GM10266 (cell line): ENCODE results near the gene NUP210.

Experiments
- DNase-seq: peaks from one replicate; pipeline ENCODE4 v3.0.0; 2012; ENCODE audit errors: extremely low spot score
- TF ChIP-seq, protein P1 (sequence below): IDR thresholded peaks from 2 replicates; pipeline ENCODE4 v1.5.1; 2012; ENCODE audit warnings: mild to moderate bottlenecking, low read depth; ENCODE audit not compliant: control insufficient read depth, insufficient read depth; ENCODE audit errors: missing control alignments

NUP210 gene

DNA sequence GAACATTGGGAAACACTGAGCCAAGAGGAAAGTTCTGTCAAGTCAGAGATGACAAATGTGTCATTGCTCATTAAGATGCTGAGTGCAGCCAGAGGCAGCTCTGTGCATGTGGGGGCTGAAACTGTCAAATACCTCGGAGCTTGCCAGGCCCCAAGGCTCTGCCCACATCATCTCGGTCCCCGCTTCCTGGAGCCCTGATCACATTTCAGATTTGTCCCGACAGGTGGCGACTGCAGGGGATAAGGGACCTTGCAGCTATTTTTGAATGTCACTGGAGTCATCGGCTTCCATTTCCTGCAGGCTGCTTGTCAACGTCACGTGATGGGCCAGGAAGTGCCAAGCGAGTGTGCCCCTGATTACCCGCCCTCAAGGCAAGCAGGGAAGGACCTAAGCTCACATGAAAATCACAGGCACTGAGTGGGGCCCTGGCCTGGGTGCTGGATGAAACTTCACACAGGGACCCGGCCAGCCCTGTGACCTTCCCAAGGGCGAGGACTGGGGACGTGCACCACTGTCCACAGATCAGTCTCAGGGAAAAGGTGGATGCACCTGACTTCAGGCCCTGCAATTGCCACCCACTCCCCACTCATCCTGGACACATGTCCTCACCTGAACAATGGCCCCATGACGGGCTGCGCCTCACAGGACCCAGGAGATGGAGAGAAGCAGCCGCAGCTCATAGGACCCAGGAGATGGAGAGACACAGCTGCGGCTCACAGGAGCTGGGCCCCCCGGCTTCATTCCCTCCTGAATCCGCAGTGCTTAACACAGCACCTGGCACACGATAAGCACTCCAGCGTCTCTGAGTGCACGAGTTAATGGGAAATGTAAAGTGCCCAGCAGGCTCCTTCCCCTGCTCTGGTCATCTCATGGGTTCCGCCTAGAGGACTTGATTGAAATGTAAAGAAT is 73.4 kb downstream of the NUP210 start:
- DNase-seq: no peak
- TF ChIP-seq, protein P1, sequence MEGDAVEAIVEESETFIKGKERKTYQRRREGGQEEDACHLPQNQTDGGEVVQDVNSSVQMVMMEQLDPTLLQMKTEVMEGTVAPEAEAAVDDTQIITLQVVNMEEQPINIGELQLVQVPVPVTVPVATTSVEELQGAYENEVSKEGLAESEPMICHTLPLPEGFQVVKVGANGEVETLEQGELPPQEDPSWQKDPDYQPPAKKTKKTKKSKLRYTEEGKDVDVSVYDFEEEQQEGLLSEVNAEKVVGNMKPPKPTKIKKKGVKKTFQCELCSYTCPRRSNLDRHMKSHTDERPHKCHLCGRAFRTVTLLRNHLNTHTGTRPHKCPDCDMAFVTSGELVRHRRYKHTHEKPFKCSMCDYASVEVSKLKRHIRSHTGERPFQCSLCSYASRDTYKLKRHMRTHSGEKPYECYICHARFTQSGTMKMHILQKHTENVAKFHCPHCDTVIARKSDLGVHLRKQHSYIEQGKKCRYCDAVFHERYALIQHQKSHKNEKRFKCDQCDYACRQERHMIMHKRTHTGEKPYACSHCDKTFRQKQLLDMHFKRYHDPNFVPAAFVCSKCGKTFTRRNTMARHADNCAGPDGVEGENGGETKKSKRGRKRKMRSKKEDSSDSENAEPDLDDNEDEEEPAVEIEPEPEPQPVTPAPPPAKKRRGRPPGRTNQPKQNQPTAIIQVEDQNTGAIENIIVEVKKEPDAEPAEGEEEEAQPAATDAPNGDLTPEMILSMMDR: no peak

DNA sequence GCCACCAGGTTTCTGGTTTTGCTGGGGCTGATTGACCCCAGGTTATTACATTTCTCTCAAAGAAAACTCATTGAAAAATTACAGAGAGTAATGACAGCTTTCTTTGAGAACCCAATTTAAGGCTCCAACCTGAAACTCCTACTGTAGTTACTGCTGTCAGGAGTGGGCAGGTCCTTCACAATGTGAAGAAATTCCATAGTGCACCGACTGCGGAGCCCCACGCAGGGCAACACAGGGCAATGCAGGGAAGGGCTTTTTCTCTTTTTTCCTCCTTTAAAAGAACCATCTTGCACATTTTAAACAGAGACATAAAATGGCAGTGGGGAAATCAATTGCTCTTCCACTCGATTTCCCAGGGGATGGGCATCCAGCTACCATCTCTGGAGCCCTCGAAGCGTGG is 74.3 kb downstream of the NUP210 start:
- no peak for DNase-seq
- TF ChIP-seq, protein P1: no peak

DNA sequence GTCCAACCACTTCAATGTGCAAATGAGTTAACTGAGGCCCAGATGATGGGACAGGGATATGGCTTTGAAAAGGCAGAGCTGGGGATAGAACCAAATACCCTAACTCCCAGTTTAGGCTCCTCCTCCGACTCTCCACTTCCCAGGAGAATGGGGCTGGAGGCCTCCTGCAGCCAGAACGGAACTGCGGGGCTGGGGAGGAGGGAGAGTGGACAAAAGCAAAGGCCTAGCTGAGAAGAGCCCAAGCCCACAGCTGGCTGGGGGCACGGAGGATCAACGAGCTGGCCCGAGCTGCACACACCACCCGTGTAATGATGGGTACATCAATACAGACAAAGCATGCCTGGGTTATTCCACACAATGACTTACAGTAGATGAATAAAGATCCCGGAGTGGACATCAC is 74.8 kb downstream of the NUP210 start:
- TF ChIP-seq, protein P1: no peak
- no peak for DNase-seq

DNA sequence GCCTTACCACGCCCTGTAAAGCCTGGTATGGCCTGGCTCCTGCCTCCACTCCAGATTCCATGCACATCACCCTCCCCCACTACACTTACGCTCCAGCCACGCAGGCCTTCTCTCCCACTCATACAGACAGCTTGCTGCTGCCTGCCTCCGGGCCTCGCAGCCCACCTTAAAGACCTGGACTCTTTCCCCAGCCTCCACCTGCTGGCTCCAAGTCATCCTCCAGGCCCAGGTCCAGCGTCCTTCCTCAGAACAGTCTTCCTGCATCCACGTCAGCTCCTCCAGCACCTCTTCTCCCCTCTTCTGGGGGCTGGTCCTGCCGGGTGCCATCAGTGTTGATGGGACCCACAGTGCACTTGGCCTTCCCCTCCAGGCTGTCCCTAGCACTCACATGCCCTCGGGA is 75.5 kb downstream of the NUP210 start:
- DNase-seq: no peak
- TF ChIP-seq, protein P1: no peak

DNA sequence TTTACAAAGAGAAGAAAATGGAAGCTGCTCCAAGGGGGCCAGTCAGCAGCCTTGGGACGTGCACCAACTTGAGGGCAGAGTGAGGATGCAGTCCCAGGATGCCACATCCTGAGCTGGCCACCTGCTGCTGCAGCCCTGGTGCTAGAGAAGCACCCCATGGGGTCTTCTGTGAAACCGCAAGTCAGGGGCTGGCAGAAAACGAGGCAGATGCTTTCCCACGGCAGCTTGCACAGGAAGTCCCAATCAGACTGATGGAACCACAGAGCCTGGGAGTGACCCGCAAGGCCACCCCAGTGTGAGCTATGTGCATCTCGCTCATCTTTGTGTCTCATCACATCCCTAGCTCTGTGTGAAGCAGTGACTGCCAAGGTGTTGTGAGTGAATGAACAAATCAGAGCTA is 76.5 kb downstream of the NUP210 start:
- no peak for DNase-seq
- TF ChIP-seq, protein P1: no peak

DNA sequence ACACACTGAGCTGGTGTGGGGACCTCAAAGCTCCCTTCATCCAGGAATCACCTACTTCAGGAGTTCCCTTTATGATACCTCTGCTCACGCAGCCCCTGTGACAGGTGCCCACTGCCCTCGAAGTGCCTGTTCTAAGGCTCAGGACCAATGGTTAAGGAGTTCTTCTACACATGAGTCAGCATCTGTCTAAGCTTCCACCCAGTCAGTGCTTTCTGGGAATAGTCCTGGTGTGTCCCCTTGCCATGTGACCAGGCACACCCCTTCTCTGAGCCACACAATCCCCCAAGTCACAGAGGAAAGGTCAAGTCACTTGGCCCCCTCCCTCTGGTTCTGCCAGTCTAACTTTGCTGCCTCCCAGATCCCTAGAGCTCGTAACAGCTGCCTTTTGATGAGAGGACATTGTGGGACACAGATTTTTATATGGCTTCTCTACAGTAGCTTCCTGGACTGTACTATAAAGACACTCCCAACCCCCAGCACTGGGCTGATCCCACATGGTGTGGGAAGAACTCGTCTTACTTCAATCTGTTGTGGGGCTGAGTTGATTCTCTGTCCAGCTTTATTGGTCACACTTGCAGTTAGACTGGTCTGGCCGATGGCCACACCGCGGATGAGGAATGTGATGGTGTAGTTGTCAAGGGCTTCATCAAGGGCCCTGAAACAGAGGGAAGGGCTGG is 78.8 kb downstream of the NUP210 start:
- TF ChIP-seq, protein P1: no peak
- DNase-seq: no peak

DNA sequence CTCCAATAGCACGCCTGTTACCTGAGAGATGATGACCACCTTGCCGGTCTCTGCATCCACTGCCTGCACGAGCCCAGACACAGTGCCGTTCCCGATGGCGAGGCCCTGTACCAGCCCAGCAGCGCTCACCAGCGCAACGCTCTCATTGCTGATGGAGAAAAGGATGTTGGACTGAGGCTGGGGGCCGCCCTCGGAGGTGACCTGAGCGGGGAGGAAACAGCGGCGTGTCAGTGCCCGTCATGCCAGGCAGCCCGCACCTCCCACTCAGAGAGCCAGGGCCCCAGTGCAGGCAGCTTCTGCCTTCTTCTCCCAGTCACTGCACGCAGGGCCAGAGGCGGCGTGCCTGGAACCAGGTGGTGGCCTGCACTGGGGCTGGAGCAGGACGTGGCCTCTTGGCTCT is 80.3 kb downstream of the NUP210 start:
- no peak for DNase-seq

More for the DNA sequence above, 80.3 kb downstream of the NUP210 start:
- TF ChIP-seq, protein P1: no peak
